A549 (cell line): Measurements from ENCODE around the gene SLC9A9. TPM values are rescaled to one million over a fixed set of nuclear protein-coding genes. Genes with fewer than 3 reads are reported as not detected.

ENCODE experiments used
- ATAC-seq, 2 experiments: fragments of 200-7000 bp in 1 of 2; fragments of >200 bp in 1 of 2; cut with Nextera tagmentation in 1 of 2; cut with Tn5 transposase in 1 of 2; 3 replicates each; pipeline versions ENCODE4 v1.8.0 to v1.9.1; 2018 to 2020; ENCODE audit warnings: mild to moderate bottlenecking in 1 of 2, moderate library complexity in 1 of 2
- CTCF ChIA-PET: fragments of 300-600 bp; sonication (Branson Sonifier 250); formaldehyde crosslinking; extraction: SDS; loops from one replicate; lab custom pipeline; 2021; ENCODE audit warnings: antibody characterized with exemption, inconsistent platforms; lab: Yijun Ruan, JAX
- POLR2A ChIA-PET: fragments of 350-600 bp; formaldehyde crosslinking; extraction: SDS; loops from one replicate; lab custom pipeline; 2021; ENCODE audit warnings: antibody characterized with exemption, inconsistent platforms; lab: Yijun Ruan, JAX
- DNase-seq, 2 experiments: peaks; one replicate each; pipeline versions ENCODE4 v3.0.0 to v3.0.0-alpha.2; 2011 to 2016; ENCODE audit warnings: low read depth in 1 of 2, low spot score in 1 of 2
- FAIRE-seq: peaks from 2 replicates; lab custom pipeline; 2011; peaks lifted over from hg19 to GRCh38; lab: Jason Lieb, UNC
- H3K27ac ChIP-seq, 2 experiments: fragments of >200 bp; sonication (Bioruptor Twin); formaldehyde crosslinking; 3 replicates each; pipeline ENCODE4 v1.5.1; 2016 to 2017
- H3K4me1 ChIP-seq: fragments of >200 bp; sonication (Bioruptor Twin); formaldehyde crosslinking; 3 replicates; pipeline ENCODE4 v1.6.1; 2016
- H3K4me2 ChIP-seq: fragments of >200 bp; sonication (Bioruptor Twin); formaldehyde crosslinking; 3 replicates; pipeline ENCODE4 v1.6.1; 2016
- H3K4me3 ChIP-seq: fragments of >200 bp; sonication (Bioruptor Twin); formaldehyde crosslinking; 3 replicates; pipeline ENCODE4 v1.5.1; 2016
- H3K9me3 ChIP-seq: fragments of >200 bp; sonication (Bioruptor Twin); formaldehyde crosslinking; 3 replicates; pipeline ENCODE4 v1.6.1; 2016
- BCL3 ChIP-seq: fragments of >200 bp; sonication (Bioruptor Twin); formaldehyde crosslinking; IDR thresholded peaks from 3 replicates; pipeline ENCODE4 v1.6.1; 2016
- BHLHE40 ChIP-seq: IDR thresholded peaks from 2 replicates; pipeline ENCODE4 v1.6.1; 2012; ENCODE audit warnings: low read depth, low read length, inconsistent platforms
- CEBPB ChIP-seq, 2 experiments: fragments of >200 bp in 1 of 2; sonication (Bioruptor Twin) in 1 of 2; formaldehyde crosslinking in 1 of 2; IDR thresholded peaks; 2 replicates each; pipeline ENCODE4 v1.6.1; 2012 to 2016
- ESRRA ChIP-seq: fragments of 150-350 bp; IDR thresholded peaks from 2 replicates; pipeline ENCODE4 v1.6.1; 2014; ENCODE audit warnings: mild to moderate bottlenecking, low read length, borderline replicate concordance
- FOSB ChIP-seq: fragments of 250-450 bp; sonication (Bioruptor Pico); IDR thresholded peaks from 2 replicates; pipeline ENCODE4 v1.5.0; 2020; ENCODE audit warnings: mild to moderate bottlenecking, moderate library complexity
- HMGXB4 ChIP-seq: fragments of 250-450 bp; sonication (Bioruptor Pico); IDR thresholded peaks from 2 replicates; pipeline ENCODE4 v1.5.0; 2021; ENCODE audit warnings: mild to moderate bottlenecking, moderate library complexity, borderline replicate concordance
- HOXB5 ChIP-seq: fragments of 250-450 bp; sonication (Bioruptor Pico); IDR thresholded peaks from 2 replicates; pipeline ENCODE4 v1.5.0; 2020; ENCODE audit warnings: mild to moderate bottlenecking, moderate library complexity
- PHF8 ChIP-seq: fragments of 200-600 bp; sonication (generic); IDR thresholded peaks from 2 replicates; pipeline ENCODE4 v1.6.1; 2016; ENCODE audit warnings: low read depth, mild to moderate bottlenecking, antibody characterized with exemption, moderate library complexity, borderline replicate concordance
- POLR2AphosphoS2 ChIP-seq: conservative IDR thresholded peaks from 2 replicates; pipeline ENCODE4 v1.6.1; 2012; ENCODE audit warnings: low read length, improper control_type of control experiment, inconsistent platforms
- RAD21 ChIP-seq, 2 experiments: fragments of >200 bp in 1 of 2; sonication (Bioruptor Twin) in 1 of 2; formaldehyde crosslinking in 1 of 2; IDR thresholded peaks in 1 of 2; conservative IDR thresholded peaks in 1 of 2; 2 replicates in 1 of 2; 3 replicates in 1 of 2; pipeline ENCODE4 v1.6.1; 2012 to 2018; ENCODE audit warnings: inconsistent platforms in 1 of 2
- RCOR1 ChIP-seq: fragments of 150-350 bp; IDR thresholded peaks from 2 replicates; pipeline ENCODE4 v1.6.1; 2014; ENCODE audit warnings: antibody characterized with exemption, low read length, low read depth
- REST ChIP-seq: fragments of 200-600 bp; sonication (generic); IDR thresholded peaks from 2 replicates; pipeline ENCODE4 v1.6.1; 2016; ENCODE audit warnings: antibody characterized with exemption, mild to moderate bottlenecking, moderate library complexity
- RFX5 ChIP-seq: fragments of 450-650 bp; IDR thresholded peaks from 2 replicates; pipeline ENCODE4 v1.7.1; 2014; ENCODE audit warnings: antibody characterized with exemption, mild to moderate bottlenecking, moderate library complexity
- RNF2 ChIP-seq: fragments of 200-600 bp; sonication (generic); IDR thresholded peaks from 2 replicates; pipeline ENCODE4 v1.6.1; 2016; ENCODE audit warnings: low read depth, mild to moderate bottlenecking, antibody characterized with exemption, moderate library complexity, borderline replicate concordance
- TFCP2L1 ChIP-seq: fragments of 250-450 bp; sonication (Bioruptor Pico); IDR thresholded peaks from 2 replicates; pipeline ENCODE4 v1.5.0; 2021; ENCODE audit warnings: mild to moderate bottlenecking
- WGBS: methylation state at CpG from one replicate; pipeline ENCODE4 v1.1.6; 2017; ENCODE audit errors: missing lambda C conversion rate; 5-methylcytosine and 5-hydroxymethylcytosine counted together
- polyA plus RNA-seq, 4 experiments: library from polyadenylated mRNA; depleted of rRNA in 3 of 4; stranded (reverse); fragments of >200 nt; fragmentation: RNase III in 1 of 4; extraction: RNeasy Plus Mini Kit Qiagen cat#74134 plus additional on column Dnase treatment in 1 of 4; gene quantifications; 2 replicates in 3 of 4; 3 replicates in 1 of 4; pipeline ENCODE4 v1.2.3, GENCODE V29; 2011 to 2017

Gene SLC9A9
- polyA plus RNA-seq, 2 of the 4 experiments (the other 2 are of a cell fraction), result 0.10 to 0.32 TPM

- CTCF ChIA-PET, result no interaction called here
- no peak overlapping the region for H3K27ac ChIP-seq
- DNase-seq (no peak), FAIRE-seq (no peak), ATAC-seq (no peak)
- H3K9me3 ChIP-seq, result no peaks in the 10 kb centered on the region
- 16% methylated on average over 1 of the region's 1 CpG for WGBS
- no peak for TF ChIP-seq CEBPB (IDR thresholded peaks at IDR 0.05)
- no peak for TF ChIP-seq RAD21 (conservative IDR thresholded peaks at IDR 0.05 in 1 of 2, IDR thresholded peaks at IDR 0.05 in 1 of 2)
- no peak for TF ChIP-seq POLR2AphosphoS2
- TF ChIP-seq HOXB5 (CRISPR knock-in tag), result no peak
- no peak for TF ChIP-seq RFX5
- TF ChIP-seq BCL3, result no peak
- no peak for TF ChIP-seq REST
- TF ChIP-seq ESRRA, result no peak
- H3K4me3 ChIP-seq, result no peak overlapping the region
- H3K4me2 ChIP-seq, result no peak overlapping the region
- H3K4me1 ChIP-seq, result no peaks in the 10 kb centered on the region
- POLR2A ChIA-PET, result no interaction called here
Observed at GRCh38 chr3:143574933-143575332, 273.3 kb downstream of the SLC9A9 start.

- DNase-seq, result no peak
- Histone ChIP-seq H3K27ac (no peak overlapping the region), H3K4me3 (no peak overlapping the region), H3K4me2 (no peak overlapping the region), H3K4me1 (no peaks in the 10 kb centered on the region), H3K9me3 (no peaks in the 10 kb centered on the region)
- ATAC-seq, result no peak
- no peak for FAIRE-seq
- ChIA-PET POLR2A (no interaction called here), CTCF (no interaction called here)
- TF ChIP-seq PHF8 (no peak), POLR2AphosphoS2 (no peak), TFCP2L1 (CRISPR knock-in tag) (no peak)
- 45% methylated on average over 8 of the region's 8 CpGs for WGBS
Observed at GRCh38 chr3:143573610-143574303, 274.5 kb downstream of the SLC9A9 start.

GRCh38 chr3:143571548-143571947, 276.7 kb downstream of the SLC9A9 start:
- H3K4me2 ChIP-seq, result no peak overlapping the region
- ChIA-PET CTCF (no interaction called here), POLR2A (no interaction called here)
- no peak overlapping the region for H3K4me3 ChIP-seq
- H3K4me1 ChIP-seq, result no peaks in the 10 kb centered on the region
- no peak for FAIRE-seq
- H3K27ac ChIP-seq, result no peak overlapping the region
- TF ChIP-seq HOXB5 (CRISPR knock-in tag), result no peak
- no peak for TF ChIP-seq BHLHE40
- no peak for TF ChIP-seq BCL3
- no peak for TF ChIP-seq RCOR1
- TF ChIP-seq HMGXB4 (CRISPR knock-in tag), result no peak
- TF ChIP-seq RNF2, result no peak
- TF ChIP-seq FOSB (CRISPR knock-in tag), result no peak
- TF ChIP-seq CEBPB (IDR thresholded peaks at IDR 0.05), result no peak
- no peak for ATAC-seq
- 100% methylated on average over 1 of the region's 1 CpG for WGBS
- no peaks in the 10 kb centered on the region for H3K9me3 ChIP-seq
- no peak for DNase-seq
